ENCODE results near the gene AQR.
"Not testable (repeated sequence)": the region's sequence is repeated elsewhere in the genome, so short reads cannot be mapped to it uniquely, and the experiment has no call there.

The AQR gene

GRCh38 chr15:34812369-34812768 is 157.2 kb downstream of the AQR start:
- DNase-seq: no peak

GRCh38 chr15:34810443-34811129 is 159.0 kb downstream of the AQR start:
- no peak for DNase-seq

GRCh38 chr15:34809186-34809585 is 160.4 kb downstream of the AQR start:
- no peak for DNase-seq

- DNase-seq: no peak
Observed at GRCh38 chr15:34808016-34808415, 161.5 kb downstream of the AQR start.

GRCh38 chr15:34807241-34807640 is 162.3 kb downstream of the AQR start:
- not testable (repeated sequence) for DNase-seq

- no peak for DNase-seq
Observed at GRCh38 chr15:34804776-34805175, 164.8 kb downstream of the AQR start.

- no peak for DNase-seq
Observed at GRCh38 chr15:34804113-34804512, 165.4 kb downstream of the AQR start.

- DNase-seq: no peak
Observed at GRCh38 chr15:34802803-34803750, 166.5 kb downstream of the AQR start.

- DNase-seq: no peak
Observed at GRCh38 chr15:34802371-34802770, 167.2 kb downstream of the AQR start.

Measured in retina (tissue), 1 donor.